ENCODE measurements around the gene ACAN.

ACAN gene

DNA sequence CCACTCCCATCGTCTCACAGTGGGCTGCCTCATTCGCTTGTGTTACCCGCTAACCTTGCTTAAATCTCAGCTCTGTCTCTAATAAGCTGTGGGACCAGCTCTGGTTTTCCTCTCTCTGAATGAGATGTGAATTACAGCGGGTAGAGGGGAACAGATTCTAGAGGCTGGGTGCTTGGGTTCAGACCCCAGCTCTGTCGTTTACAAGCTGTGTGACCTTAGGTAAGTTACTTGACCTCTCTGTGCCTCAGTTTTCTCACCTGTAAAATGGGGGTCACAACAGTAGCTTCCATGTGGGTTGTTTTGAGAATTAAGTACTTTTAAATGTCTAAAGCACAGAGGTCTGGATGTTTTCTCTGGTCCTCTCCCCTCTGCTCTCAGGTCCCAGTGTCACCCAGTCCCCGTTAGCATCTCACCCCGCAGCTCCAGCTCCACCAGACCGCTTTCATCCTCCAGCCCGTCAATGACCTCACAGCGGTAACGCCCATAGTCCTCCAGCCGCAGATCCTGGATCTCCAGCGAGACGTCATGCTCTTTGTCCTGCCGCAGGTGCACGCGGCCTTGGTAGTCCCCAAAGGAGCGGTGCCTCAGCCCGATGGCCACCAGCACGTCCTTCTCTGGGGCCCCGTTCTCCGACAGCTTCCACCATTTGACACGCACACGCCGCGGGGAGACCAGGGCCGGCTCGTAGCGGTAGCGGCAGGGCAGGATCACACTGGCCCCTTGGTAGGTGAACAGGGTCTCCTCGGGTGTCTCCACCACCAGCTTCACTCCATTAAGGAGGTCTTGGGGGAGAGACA lies 77.9 kb downstream of the ACAN start:
- DNase-seq, result no peak

- no peak for DNase-seq
Measured at GRCh38 chr15:88881775-88882174, 78.5 kb downstream of the ACAN start.

GRCh38 chr15:88882785-88883184 lies 79.5 kb downstream of the ACAN start:
- DNase-seq, result no peak

DNA sequence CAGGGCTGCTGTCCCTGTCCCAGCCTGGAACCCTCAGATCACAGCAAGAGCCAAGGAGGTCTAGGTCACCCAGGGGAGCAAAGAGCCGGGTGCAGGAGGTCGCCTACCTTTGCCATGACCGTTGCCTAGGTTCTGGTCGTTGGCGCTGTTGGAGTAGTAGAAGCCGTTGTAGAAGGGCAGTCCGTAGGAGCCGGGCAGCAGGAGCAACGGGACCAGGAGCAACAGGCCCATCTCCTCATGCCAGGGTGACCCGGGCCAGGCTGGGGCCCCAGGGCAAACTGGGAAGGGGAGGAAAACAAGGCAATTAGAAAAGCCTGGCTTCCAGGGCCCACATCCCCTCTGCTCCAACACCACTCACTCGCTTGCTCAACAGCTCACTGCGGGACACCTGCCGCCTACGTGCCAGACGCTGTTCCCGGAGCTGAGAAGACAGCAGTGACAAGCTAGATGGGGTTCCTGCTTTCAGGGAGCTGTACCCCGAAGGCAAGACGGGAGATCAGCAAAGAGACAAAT lies 83.9 kb downstream of the ACAN start:
- no peak for DNase-seq

- DNase-seq, result no peak
Measured at GRCh38 chr15:88888719-88889118, 85.5 kb downstream of the ACAN start.

DNA sequence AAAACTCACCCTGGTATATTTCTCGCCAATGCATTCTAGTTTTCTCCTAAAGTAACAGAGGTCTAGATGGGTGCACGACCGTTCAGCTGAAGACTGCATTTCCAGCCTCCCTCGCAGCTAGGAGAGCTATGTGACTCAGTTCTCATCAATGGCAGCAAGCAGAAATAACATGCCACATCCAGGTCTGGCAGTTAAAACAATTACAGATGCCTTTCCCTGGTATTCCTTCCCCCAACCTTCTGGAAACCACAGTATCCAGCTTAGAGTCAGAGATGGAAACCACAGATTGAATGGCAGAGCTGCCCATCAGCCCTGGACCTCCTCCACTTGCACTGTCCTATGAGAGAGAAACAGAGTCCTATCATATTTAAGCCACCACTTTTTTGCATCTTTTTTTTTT lies 87.3 kb downstream of the ACAN start:
- DNase-seq, result no peak

DNA sequence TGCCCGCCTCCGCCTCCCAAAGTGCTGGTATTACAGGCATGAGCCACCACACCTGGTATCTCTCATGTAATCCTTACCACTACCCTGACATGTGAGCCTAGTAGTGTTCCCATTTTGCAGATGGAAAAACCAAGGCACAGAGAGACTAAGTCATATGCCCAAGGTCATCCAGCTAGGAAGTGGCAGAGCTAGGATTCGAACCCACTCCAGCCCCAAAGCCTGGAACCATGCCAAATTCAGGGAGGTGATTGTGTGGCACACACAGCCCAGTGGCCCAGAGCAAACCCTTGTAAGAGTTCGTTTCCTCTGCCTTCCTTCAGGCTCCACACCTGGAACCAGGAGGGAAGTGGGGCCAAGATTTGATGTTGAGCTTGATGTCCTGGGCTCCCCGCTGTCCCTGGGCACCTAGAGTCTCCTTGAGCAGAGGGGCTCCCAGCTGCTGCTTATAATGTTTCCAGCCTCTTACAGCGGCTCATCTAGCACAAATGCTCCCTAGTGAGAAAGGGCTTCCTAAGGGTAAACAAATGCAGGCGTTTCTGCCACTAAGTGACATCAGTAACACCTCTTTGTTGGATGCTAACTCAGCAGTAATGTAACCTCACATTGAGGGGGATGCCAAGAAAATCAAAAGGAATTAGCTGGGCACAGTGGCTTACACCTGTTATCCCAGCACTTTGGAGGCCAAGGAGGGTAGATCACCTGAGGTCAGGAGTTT lies 88.5 kb downstream of the ACAN start:
- no peak for DNase-seq

GRCh38 chr15:88894348-88894818 lies 91.1 kb downstream of the ACAN start:
- peak; percentile 16 for DNase-seq

GRCh38 chr15:88894819-88895767 lies 91.9 kb downstream of the ACAN start, which contains the start of gene HAPLN3:
Gene HAPLN3, minus strand, starts transcription at chr15:88895544. Its CDS starts 8,246 bp downstream, at chr15:88887298.
- DNase-seq, result no peak

GRCh38 chr15:88896333-88897033 lies 93.2 kb downstream of the ACAN start:
- DNase-seq, result no peak

- DNase-seq, result no peak
Measured at GRCh38 chr15:88897142-88897455, 93.9 kb downstream of the ACAN start.

DNA sequence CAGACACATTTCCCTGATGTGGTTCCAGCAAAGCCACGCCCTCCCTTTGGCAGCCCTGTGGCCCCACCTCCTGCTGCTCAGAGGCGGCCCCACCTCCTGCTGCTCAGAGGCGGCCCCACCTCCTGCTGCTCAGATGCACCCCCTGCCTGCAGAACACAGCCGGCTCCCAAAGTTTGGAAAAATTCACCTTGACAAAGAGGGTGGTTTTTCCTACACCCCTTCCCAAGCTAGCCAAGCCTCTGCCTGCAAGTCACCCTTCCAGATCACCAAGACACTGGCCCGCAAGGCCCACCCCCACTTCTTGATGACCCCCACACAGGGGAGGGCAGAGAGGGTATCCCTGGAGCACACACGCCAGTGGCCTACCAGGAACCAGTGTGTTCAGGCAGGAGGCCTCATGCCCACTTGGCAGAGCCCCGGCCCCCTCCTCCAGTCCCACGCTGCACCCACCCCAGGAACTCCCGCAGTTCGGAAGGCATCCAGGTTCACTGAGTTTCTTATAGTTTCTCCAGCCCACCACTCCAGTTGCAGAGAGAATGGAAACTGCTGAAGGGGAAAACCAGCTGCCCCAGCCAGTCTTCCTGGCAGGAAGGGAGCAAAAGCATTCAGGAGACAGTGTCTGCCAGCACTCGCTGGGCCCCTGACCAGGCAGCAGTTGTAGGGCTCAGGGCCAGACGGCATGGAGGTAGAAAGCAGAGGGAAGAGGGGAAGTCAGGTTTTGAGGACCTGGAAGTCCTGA lies 94.4 kb downstream of the ACAN start:
- DNase-seq, result peak; percentile 20

DNA sequence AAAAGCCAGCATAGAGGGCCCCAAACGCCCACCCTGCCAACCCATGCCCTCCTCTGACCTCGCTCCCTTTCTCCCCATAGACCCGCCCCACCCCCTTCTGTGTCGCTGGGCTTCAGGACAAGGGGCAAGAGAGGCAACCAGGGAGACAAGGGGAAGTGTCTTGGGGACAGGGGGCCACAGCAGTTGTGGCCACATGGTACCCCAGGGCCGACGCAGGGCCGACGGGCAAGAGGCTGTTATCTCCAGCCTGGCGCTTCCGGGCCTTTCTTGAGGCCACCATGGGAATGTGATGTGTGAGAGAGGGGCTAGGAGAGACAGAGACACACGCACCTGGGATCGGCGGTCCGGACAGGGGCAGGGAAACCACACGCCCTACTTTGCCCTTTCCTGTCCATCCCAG lies 95.5 kb downstream of the ACAN start:
- no peak for DNase-seq

GRCh38 chr15:88899251-88899650 lies 96.0 kb downstream of the ACAN start:
- no peak for DNase-seq

DNA sequence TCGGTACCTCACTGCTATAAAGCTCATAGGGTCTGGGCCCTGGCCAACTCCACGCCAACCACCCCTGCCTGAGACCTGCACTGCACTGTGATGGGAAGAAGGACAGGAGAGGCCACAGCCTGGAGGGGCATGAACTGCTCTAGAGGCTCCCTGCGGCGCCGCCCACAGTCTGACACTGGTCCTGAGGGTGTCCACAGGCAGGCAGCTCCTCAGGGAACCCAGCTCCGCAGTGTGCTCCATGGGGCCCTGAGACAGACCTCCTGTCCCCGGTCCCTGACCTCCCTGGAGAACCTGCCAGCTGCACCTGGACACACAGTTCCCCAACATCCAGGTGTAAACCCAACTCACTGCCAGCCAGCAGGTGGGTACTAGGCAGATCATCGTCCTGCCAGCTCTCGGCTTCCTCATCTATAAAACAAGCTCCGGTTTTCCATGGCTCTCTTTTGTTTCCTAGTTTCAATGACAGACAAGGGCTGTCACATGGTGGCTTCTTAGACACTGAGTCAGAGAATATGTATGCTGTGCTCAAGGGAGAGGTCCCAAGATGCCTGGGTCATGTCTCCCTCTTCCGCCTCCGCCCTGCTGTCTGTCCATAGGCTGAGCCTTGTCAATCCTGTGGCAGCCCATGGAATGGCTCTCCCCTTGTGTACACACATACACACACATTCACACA lies 97.2 kb downstream of the ACAN start:
- DNase-seq, result no peak

- no peak for DNase-seq
Measured at GRCh38 chr15:88900982-88901418, 97.8 kb downstream of the ACAN start.

DNA sequence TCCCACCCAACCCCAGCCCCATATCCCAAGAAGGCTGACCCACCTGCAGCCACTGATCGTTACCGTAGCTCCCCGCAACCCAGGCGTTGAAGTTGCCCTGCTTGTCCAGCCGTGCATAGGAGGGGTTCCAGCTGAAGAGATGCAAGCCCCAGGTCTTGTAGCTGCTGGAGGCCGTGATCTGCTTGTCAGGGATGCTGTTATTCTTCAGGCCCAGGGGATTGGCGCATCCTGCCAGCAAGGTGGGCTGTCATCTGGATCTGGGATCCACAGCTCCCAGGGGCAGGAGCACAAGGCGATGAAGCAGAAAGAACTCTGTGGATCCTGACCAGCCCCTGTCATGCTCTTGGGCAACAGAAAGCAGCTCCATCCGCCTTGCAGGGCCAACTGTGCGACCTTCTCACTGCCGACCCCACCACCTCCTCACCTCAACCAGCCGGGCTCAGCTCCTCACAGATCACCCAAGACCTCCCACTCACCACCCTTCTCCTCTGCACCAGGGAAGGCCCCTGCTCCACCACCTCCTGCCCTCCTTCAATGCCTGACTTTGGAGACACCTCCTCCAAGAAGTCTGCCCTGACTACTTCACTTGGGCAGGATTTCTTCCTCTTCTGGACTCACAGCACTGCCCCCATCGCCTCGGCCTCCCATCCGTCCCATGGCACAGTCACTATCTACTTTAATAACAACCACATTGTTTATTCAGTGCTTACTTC lies 98.4 kb downstream of the ACAN start:
- DNase-seq, result no peak

- DNase-seq, result no peak
Measured at GRCh38 chr15:88902221-88902835, 99.1 kb downstream of the ACAN start.

- DNase-seq, result no peak
Measured at GRCh38 chr15:88902846-88903245, 99.6 kb downstream of the ACAN start.

GRCh38 chr15:88904257-88904623 lies 101.0 kb downstream of the ACAN start:
- no peak for DNase-seq
